AG10803 (cell line): ENCODE results near the gene AKT1.
A peak's percentile ranks its signal among the peaks of the same experiment; 100 is the strongest.

Source experiments
- DNase-seq: peaks from one replicate; pipeline ENCODE4 v3.0.0; 2010; ENCODE audit warnings: low read depth
- H3K4me3 ChIP-seq: 2 replicates; pipeline ENCODE4 v1.5.1; 2011; ENCODE audit warnings: mild to moderate bottlenecking, low read length, control low read depth
- TF ChIP-seq, protein P1 (sequence below): conservative IDR thresholded peaks from 2 replicates; pipeline ENCODE4 v1.5.1; 2011; ENCODE audit warnings: mild to moderate bottlenecking, low read length, control low read depth, inconsistent platforms

AKT1 gene

DNA sequence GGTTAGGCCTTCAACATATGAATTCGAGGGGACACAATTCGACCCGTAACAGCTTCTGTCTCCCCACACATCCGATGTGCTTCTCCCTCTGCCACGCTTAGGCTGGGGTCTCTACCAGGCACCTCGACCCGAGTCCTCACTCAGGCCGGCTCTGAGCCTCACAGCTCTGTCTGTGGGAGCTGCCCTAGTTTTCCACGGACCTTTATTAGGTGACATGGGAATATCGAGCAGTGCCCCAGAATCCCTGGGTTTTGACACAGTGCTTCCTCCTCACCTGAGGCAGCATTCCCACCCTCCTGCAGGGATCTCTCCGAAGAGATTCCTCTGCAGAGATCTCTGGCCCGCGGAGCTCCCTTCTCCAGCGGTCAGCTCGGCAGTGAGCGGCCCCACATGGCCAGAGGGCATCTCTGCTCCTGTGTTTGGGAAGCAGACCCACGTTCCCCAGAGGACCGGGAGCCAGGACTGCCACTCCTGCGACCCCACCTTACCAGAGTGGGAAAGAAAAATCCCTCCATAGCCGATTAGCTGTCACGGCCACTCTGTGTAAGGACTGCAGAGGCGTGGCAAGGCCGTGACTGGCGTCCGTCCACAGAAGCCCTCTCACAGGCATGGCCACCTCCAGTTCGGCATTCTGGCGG is 26.5 kb upstream of the AKT1 start:
- TF ChIP-seq, protein P1, sequence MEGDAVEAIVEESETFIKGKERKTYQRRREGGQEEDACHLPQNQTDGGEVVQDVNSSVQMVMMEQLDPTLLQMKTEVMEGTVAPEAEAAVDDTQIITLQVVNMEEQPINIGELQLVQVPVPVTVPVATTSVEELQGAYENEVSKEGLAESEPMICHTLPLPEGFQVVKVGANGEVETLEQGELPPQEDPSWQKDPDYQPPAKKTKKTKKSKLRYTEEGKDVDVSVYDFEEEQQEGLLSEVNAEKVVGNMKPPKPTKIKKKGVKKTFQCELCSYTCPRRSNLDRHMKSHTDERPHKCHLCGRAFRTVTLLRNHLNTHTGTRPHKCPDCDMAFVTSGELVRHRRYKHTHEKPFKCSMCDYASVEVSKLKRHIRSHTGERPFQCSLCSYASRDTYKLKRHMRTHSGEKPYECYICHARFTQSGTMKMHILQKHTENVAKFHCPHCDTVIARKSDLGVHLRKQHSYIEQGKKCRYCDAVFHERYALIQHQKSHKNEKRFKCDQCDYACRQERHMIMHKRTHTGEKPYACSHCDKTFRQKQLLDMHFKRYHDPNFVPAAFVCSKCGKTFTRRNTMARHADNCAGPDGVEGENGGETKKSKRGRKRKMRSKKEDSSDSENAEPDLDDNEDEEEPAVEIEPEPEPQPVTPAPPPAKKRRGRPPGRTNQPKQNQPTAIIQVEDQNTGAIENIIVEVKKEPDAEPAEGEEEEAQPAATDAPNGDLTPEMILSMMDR: no peak
- H3K4me3 ChIP-seq: no peak overlapping the region
- DNase-seq: no peak

GRCh38 chr14:104821229-104821945 is 25.8 kb upstream of the AKT1 start:
- DNase-seq: no peak
- no peak overlapping the region for H3K4me3 ChIP-seq
- TF ChIP-seq, protein P1: no peak

GRCh38 chr14:104820669-104821228 is 25.2 kb upstream of the AKT1 start:
- TF ChIP-seq, protein P1: peak; percentile 55
- H3K4me3 ChIP-seq: no peak overlapping the region
- peak; percentile 61 for DNase-seq

GRCh38 chr14:104819361-104819781 is 23.8 kb upstream of the AKT1 start:
- TF ChIP-seq, protein P1: no peak
- no peak for DNase-seq
- H3K4me3 ChIP-seq: no peak overlapping the region

DNA sequence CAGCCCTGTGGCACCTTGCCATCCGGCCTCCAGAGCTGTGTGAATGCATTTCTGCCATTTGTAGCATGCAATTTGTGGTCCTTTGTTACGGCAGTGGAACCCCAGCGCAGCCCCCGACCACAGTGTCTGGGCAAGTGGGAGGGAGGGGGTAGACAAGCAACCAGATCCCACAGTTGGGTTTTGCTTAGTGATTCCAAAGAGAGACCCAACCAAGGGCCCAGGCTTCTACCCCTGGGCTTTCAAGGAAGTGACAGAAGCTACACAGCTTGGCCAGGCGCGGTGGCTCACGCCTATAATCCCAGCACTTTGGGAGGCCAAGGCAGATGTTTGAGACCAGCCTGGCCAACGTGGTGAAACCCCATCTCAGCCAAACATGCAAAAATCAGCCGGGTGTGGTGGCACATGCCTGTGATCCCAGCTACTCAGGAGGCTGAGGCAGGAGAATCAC is 23.2 kb upstream of the AKT1 start:
- TF ChIP-seq, protein P1: no peak
- no peak overlapping the region for H3K4me3 ChIP-seq
- DNase-seq: no peak

DNA sequence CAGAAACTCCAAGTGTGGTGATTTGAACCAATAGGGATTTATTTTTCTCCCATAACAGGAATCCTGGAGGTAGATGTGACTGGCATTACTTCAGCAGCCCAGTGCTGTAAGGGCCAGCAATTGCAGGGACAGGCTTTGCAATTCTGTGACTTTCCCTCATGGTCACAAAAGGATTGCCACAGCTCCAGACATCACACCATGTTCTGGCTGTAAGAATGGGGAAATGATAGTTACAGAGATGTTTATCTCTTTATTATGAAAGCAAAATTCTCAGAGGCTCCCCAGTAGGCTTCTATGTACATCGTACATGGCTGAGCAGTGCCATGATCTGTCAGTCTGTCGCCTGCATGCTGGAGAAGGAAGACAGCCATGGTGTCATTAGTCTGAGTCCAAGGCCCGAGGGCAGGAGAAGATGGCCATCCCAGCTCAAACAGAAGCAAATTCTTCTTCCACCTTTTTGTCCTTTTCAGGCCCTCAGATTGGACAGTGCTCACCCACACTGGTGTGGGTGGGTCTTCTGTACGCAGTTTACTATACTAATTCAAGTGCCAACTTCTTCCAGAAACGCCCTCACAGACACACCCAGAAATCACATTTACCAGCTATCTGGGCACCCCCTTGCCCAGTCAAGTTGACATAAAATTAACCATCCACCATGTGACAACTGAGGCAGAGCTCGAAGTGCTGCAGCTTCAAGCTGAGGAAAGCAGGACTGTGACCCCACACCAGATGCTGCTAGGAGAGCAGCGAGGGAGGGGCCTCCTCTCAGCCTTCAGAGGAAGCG is 22.6 kb upstream of the AKT1 start:
- TF ChIP-seq, protein P1: no peak
- DNase-seq: no peak
- H3K4me3 ChIP-seq: no peak overlapping the region
